GM18498 (cell line): ENCODE results near the gene APOA4.
A peak's percentile ranks its signal among the peaks of the same experiment; 100 is the strongest.

Experiments
- ATAC-seq: cut with Tn5 transposase; IDR thresholded peaks from one replicate; pipeline ENCODE4 v1.9.1; 2021; ENCODE audit warnings: mild to moderate bottlenecking, moderate library complexity; ENCODE audit not compliant: unreplicated experiment

Gene APOA4

DNA sequence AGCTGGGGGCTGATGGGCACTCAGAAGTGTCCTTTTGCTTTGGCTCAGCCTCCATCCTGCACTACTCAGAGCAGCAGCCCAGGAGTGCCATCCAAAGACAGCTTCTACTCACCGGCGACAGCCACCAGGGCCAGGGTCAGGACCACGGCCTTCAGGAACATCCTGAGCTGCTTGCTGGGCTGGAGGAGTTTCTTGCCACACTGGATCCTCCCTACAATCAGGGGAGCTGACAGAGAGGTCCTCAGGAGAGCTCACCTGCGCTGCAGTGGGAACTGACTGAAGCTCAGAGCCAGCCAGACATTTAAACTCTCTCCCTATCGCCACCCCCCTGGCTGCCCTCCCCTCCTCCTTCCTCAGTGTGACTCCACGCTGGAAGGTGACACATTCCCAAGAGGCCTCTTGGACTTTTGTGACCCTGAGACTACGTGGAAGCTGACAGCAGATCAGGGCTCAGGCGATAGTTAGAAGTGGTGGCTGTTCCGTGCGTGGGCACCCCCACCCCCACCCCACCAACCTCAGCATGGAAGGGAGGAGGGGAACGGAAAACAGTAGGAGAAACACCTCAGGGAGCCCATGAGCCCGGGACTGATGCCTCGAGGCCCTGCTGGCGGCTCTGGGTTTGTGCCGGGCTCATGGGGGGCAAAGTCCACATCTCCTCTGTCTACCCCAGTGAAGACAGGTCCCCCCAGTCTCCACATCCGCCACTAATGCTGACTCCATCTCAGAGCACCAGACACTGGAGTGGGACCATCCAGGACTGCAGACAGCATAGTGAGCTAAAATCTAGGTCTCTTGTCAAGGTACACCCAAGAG, at the start of gene APOA4:
Gene APOA4, minus strand, starts transcription at position 274 of the 813 bp plus-strand sequence. Its CDS starts 113 bp downstream, at position 161.
- ATAC-seq = no peak

DNA sequence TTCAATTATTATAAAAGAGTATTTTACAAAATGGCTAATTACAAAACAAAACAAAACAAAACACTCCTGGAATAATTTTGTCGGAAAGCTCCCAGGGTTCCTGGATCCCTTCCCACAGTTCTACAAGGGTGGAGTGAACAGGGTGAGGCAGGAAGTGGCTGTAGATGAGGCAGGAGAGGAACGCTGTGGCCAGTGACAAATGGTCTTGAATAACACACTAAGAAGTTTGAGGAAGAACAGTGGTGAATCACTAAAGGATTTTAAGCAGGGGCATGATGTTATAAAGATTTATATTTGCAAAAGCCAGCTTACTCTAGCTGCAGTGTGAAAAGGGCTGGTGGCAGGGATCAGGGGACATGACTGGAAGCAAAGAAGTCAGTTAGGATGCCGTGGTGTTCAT, 48.1 kb upstream of the APOA4 start:
- no peak for ATAC-seq

DNA sequence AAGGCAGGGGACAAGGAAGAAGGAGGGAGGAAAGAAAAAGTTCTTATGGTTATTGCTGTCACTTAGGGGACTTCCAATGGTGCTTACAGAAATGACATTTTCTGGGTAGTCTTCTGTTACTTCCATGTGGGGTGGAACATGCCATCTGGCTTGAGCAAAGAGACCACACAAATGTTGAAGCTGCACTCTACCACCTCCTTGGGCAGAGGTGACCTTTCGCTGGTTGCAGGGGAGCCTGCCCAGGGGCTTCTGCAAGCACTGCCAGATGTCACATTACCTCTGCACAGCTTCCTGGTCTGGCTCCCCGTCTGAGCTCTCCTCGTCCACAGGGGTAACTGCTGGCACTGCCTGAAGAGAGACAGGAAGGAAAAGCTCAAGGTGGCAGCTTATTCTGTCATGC, 47.0 kb upstream of the APOA4 start:
- ATAC-seq = no peak

DNA sequence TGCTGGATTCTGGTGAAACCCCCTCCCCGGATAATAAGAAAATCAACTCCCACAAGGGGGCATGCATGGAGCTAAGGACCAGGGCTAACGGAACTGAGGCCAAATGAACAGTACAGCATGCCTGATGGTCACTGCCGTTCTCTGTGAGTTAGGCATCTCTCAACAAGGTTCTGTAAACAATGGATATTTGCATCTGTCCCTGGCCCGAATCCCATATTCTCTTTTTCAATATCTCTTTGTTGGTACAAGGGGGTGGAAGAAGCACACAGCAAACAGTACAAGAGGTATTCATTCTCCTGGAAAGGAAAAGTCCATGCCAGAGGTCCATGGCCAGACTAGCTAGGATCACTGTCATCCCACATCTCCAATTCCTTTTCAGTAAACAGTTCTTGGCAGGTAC, 46.5 kb upstream of the APOA4 start:
- no peak for ATAC-seq

DNA sequence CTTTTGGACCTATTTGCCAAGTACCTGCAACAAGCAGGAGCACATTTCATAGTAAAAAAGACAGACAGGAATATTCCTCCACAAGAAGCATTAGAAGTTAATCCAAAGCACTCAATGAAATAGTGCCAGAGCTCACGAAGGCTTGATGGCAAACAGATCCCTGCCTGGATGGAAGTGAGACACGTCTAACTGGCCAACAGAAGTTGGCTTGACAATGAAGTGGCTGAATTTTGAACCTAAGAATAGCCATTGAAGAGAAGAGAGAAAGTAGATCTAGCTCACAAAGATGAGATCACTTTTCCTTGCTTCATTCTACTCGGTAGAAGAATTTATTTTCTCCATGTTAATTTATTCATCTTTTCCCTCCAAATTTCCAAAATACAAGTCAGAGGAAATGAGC, 45.0 kb upstream of the APOA4 start:
- no peak for ATAC-seq

DNA sequence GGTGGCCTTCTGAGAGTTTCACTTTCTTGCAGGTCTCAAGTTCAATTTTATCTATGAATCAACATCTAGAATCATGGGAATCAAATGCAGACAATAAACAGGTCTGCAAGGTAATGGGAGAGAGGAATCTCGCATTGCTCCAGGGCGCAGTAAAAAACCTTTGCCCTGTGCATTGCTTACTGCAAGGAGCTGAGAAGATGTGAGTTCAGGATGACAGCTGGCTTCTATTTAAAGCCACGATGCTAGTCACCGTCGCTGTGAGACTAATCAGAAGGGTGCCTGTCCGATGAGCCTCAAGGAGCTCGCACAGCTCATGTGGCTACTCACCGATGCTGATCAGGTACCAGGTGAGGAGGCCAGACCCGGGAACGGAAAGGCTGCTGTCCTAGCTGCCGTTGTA, 44.5 kb upstream of the APOA4 start:
- ATAC-seq = no peak

DNA sequence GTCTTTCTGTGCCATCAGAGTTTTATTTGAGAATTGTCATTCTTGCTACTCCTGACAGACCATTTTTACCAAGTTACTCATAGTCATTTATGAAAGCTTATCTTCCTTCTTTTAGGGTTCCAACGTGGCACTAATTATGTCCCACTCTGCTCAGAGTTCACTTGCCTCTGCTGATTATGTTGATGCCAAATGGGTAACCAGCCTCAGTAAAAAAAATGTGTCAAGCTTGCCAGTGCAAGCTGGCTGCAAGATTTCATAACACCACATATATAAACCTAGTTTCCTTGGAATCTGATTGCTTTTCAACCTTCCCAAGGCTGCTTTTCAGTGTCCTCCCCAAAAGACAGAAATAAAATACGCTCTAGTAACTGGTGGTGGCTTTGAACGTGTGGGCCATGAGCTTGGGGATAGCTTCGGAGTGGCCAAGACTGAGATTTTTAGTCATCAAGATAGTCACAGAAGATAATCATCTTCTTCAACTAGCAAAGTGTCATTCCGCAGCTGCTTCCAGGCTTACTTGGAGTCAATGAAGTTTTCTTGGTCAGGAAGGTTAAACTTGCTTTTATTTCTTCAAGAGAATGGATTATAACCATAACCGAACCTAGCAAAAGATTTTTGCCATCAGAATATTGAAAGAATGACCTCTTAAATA, 43.8 kb upstream of the APOA4 start:
- no peak for ATAC-seq

DNA sequence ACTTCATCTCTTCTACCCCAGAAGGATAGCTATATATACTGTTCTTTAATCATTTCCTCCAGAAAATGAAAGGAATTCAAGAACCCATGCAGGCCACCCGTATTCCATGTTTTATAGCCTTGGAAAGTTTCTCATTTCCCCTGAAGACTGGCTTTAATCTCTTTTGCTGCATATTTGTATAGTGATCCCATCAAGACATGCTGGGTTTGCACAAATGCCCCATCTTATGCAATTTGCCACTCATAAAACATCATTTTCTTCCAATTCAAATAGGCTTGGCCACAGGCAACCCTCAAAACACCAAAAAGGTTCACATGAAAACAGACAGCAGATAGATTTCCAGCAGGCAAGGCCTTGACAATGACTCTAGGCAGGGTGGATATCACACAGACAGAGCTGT, 42.6 kb upstream of the APOA4 start:
- ATAC-seq = no peak

DNA sequence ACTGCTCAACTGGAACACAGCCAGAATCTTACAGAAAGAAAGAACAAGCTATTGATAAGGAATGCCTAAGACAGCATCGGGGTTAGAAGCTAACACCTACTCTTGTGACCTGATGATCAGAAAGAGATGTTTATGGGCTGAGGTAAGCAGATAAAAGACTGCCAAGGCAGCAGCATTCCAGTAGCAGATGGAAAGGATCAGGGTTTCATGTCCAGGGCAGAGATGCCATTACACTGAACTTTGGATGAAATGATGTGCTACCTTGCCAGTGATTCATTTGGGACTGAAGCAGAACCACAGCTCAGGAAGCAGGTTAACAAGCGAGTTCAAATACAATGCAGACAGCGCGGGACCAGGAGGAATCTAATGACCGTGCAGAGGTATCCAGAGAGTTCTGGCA, 41.4 kb upstream of the APOA4 start:
- ATAC-seq = no peak

DNA sequence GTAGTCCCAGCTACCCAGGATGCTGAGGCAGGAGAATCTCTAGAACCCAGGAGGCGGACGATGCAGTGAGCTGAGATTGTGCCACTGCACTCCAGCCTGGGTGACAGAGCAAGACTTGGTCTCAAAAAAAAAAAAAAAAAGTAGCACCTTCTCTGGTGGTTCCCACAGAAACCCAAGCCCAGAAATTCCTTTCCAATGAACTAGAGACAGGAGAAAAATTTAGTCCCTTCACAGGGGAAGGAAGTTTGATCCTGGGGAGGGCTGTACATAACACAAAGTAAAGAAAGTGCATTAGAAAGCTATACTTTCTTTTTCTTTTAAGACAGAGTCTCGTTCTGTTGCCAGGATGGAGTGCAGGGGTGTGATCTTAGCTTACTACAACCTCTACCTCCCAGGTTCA, 39.8 kb upstream of the APOA4 start:
- ATAC-seq = no peak

DNA sequence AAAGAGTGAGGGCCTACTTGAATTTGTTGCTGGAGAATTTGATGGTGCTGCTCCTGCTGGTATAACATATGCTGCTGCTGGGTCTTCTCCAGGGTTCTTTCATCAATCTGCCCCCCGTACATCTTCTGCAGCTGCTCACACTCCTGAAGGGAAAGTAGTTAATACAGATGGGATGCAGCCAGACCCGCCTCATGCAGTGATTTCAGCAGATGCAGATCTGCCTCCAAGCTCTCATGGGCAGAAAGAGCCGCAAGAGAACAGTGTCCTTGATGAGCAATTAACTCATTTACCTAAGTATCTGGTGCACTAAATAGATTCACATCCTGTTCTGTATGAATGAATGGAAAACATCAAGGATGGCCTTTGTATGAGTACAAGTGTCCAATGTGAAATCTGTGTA, 39.1 kb upstream of the APOA4 start:
- no peak for ATAC-seq

DNA sequence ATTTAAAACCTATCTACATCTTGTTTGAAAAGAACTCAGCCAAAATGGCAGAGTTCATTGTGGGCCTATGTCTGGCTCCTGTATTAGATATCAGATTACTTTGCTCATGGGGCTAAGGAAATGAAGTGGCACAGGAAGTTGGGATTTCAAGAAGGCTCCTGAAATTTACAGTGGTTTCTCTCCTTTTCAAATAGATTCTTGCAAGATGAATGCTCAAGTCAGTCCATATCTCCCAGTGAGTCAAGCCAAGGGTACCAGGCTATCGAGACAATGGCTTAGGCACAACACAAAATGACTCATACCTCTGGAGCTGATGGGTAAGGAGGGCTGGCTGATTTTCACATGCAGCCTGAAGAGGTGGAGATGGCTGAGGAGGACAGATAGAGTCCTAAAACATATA, 38.4 kb upstream of the APOA4 start:
- ATAC-seq = no peak

DNA sequence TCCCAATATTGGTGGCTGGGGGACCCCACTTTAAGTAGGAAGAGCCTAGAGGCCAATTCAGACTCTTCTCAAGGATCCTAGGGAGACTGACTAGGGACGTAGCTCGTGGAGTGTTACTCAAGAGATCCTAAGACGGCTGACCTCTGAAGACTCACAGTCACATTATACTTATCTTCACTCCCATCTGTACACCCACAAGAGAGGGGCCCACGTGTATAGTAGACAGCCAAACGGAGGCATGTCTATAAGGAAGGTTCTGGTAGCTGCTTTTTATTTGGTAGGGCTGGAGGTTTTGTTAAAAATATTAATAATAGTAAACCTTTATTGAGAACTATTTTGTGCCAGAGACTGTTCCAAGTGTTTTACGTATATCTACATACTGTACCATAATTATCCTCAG, 37.2 kb upstream of the APOA4 start:
- no peak for ATAC-seq

DNA sequence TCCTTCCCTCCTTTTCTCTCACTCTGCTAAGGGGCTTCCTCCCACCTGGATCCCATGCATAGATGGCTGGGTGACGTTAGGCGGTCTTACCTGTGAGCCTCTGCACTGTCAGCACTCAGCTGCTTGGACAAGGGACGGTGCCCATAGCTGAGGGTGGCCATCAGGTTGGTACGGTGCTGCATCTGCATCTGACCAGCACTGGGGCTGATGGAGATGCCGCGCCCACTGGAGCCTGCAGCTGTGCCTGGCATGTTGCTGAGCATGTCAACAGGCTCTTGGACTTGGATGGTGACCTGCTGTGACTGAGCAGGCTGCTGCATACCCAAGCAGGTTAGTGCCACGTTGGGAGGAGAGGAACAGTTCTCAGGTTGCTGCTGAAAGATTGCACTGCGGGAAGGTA, 36.1 kb upstream of the APOA4 start:
- ATAC-seq = no peak

DNA sequence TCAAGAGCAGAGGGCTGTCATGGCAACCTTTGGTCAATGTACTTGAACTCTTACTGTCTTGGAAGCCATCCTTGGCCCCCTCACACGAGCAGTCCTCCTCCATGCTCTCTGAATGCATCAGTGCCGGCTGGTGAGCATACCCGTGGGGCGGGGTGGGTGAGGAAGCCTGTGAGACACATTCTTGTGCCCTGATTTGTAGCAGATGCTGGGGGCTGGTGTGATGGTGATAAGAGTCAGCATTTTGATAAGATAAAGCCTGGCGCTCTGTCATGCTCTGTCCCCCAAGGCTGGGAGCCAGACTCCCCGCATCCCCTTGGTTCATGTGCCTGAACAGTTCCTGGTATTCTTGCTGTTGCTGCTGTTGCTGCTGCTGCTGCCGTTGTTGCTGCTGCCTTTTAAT, 34.8 kb upstream of the APOA4 start:
- no peak for ATAC-seq

DNA sequence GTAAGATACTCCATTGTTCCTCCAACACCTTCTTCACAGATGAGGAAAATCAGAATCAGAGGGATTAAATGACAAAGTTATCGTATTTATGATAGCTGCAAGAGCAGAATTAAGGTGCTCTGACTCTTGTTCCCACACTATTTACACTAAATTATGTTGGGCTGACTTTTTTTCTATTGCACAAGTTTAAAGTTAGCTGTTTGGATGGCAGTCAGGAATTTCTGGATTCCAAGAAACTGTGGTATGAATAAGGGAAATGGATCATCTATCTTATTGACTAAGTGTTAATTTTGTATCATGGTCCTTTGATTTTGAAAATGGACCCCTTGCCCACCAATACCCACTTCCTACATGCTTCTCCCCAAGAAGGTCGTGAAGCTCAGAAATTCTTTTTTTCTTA, 34.2 kb upstream of the APOA4 start:
- no peak for ATAC-seq

DNA sequence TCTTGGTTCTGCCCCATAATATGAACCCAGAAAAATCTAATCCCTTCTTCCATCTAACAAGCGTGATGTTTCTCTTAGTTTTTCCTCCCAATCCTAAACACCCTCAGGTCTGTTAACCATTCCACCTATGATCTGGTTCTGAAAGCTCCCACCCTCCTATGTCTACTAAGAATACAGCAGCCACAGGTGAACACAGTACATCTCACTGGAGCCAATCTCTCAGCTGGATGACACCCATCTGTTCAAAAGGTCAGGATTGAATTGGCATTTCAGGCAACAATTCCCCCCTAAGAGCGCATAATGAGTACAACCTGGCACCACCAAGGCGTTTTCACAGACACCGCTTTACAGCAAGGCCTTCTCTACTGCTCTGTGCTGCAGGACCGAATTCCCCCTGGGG, 33.3 kb upstream of the APOA4 start:
- no peak for ATAC-seq

DNA sequence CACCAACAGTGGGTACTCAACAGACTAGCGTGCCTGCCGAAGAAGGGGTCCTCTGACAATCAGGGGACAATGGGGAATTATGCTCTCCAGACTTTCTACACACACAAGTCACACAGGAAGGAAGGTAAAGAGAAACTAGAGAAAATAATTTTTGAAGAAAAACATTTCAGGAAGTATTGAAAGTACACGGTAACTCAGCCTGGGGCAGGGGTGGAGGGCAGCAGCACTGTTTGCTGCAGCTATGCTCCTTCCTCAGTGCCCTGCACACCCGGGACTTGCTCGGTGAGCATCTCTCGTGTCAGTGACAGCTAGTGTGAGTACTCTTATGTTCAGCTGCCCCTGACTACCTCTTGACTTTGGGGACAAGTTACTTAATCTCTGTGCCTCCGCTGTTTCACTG, 32.3 kb upstream of the APOA4 start:
- ATAC-seq = no peak

DNA sequence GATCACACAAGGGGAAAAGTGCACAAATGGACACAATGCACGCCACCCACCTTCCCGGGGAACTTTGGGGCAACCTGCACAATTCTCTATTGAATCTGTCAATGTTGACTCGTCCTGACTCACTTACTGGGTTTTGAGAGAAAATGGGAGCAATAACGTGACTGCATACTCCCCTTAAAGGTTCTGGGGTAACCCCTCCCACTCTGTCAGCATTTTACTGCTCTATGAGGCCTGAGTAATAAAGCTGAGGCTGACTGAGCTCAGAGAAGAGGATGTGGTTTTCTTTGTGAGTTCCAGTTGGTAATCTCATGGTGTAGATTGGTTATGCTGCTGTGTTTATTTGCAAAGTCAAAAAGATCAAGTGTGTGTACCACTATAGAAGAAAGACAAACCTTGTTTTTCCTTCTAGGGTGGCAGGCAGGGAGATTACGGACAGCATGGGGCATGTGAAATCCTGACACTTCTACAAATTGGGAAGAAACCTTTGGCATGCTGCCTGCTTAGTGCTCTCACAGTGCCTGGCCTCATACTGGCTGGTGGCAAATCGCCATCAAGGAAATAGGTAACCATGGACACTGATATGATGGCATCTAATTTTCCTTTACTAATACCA, 30.5 kb upstream of the APOA4 start:
- ATAC-seq = peak; percentile 97

DNA sequence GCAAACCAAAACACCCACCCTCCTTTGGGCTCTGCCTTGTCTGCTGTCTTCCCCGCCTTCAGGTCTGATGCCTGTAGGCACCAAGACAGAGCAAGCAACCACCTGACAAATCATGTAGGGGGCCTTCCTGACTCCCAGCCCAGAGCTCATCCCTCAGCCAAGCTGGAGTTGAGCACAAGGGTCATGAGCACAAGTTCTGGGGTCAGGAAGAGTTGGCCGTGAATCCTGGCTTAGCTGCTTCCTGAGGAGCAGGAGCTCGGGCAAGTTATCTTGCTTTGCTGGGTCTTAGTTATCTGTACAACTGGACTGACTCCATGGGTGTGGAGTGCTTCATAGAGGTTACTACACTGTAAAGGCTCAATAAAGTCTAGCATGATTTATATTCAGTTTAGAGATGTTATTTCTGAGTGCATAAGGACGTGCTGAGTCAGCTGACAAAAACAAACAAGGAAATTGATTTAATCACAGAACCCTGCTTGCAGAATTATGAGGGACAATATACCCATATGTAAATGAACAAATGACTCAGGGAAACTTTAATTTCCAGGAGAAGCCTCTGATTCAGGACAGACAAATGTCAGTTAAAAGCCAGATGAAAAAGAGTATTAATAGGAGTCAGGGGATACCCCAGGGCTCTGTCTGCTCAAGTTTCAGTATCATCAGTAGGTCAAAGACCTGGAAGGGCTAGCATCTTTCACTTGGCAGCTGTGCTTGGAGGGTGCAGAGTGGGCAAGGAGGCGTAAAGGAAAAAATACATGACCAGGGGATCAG, 29.3 kb upstream of the APOA4 start:
- ATAC-seq = no peak

DNA sequence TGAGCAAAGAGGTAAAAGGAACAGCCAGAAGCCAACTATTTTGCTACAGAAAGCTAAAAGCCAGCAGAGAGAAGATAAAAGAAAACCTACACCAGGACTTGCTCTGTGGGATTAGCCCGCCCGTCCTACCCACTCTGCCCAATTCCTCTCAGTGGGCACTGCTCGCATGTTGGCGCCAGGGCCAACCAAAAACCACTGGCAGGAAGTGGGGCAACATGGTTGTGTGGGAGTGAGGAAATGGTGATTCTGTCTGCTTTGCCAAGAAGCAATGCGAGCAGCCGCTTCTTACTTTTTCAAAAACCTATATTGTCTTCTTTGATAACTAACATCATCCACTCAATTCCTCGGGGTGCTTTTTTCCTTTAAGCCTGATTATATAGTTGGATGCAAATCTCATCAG, 28.5 kb upstream of the APOA4 start:
- no peak for ATAC-seq

DNA sequence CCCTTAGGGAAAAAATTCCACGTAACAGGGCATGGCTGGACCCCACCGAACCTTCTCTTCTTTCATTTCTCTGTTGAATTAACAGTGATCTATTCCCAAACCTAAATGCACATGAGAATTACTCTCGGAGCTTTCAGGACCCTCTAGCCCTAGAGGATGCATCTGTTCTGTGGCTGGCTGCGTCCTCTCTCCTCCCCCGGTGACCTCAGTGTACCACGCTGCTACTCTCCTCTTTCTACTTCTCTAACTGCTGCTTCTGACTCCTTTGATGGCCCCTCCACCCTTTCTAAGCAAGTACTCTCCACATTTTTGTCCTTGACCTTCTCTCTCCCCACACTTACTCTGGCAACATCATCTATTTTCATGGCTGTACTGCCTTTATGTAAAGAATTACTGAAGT, 26.4 kb upstream of the APOA4 start:
- ATAC-seq = no peak
